Stimulated activated CD8-positive, alpha-beta memory T cell treated with anti-CD3 and anti-CD28 coated beads, Interleukin-4, amount 100 ng/mL, for 48 hours (primary cell): Measurements from ENCODE around the gene PRR16.
A peak's percentile ranks its signal among the peaks of the same experiment; 100 is the strongest.
"Not testable (repeated sequence)": the region's sequence is repeated elsewhere in the genome, so short reads cannot be mapped to it uniquely, and the experiment has no call there.

Experiments
- DNase-seq: peaks from one replicate; pipeline ENCODE4 v3.0.0-alpha.2; 2020

Gene PRR16

GRCh38 chr5:120463991-120464626 is at the start of gene PRR16:
PRR16 (plus strand) TSS chr5:120464300.
- DNase-seq, result peak; percentile 24

- DNase-seq, result no peak
These were observed 48.1 kb upstream of the PRR16 start for GRCh38 chr5:120415985-120416384.

GRCh38 chr5:120419127-120419526 is 45.0 kb upstream of the PRR16 start:
- no peak for DNase-seq

- DNase-seq, result not testable (repeated sequence)
These were observed 37.3 kb upstream of the PRR16 start for GRCh38 chr5:120426633-120427275.

GRCh38 chr5:120430572-120430971 is 33.5 kb upstream of the PRR16 start:
- DNase-seq, result no peak

GRCh38 chr5:120432861-120433260 is 31.2 kb upstream of the PRR16 start:
- DNase-seq, result no peak

GRCh38 chr5:120435129-120435528 is 29.0 kb upstream of the PRR16 start:
- DNase-seq, result no peak

- DNase-seq, result no peak
These were observed 27.1 kb upstream of the PRR16 start for GRCh38 chr5:120436996-120437395.

GRCh38 chr5:120442694-120443093 is 21.4 kb upstream of the PRR16 start:
- no peak for DNase-seq

GRCh38 chr5:120443607-120444006 is 20.5 kb upstream of the PRR16 start:
- DNase-seq, result no peak

- no peak for DNase-seq
These were observed 18.0 kb upstream of the PRR16 start for GRCh38 chr5:120446068-120446492.

GRCh38 chr5:120446901-120447300 is 17.2 kb upstream of the PRR16 start:
- DNase-seq, result no peak

GRCh38 chr5:120447706-120448239 is 16.3 kb upstream of the PRR16 start:
- DNase-seq, result no peak

- DNase-seq, result no peak
These were observed 14.6 kb upstream of the PRR16 start for GRCh38 chr5:120449501-120449900.

- DNase-seq, result no peak
These were observed 13.2 kb upstream of the PRR16 start for GRCh38 chr5:120450910-120451309.

GRCh38 chr5:120451445-120451844 is 12.7 kb upstream of the PRR16 start:
- no peak for DNase-seq

- no peak for DNase-seq
These were observed 11.6 kb upstream of the PRR16 start for GRCh38 chr5:120452471-120452870.

- no peak for DNase-seq
These were observed 9.9 kb upstream of the PRR16 start for GRCh38 chr5:120454094-120454798.

- no peak for DNase-seq
These were observed 8.1 kb upstream of the PRR16 start for GRCh38 chr5:120456006-120456405.

GRCh38 chr5:120457839-120458507 is 6.1 kb upstream of the PRR16 start:
- peak; percentile 56 for DNase-seq

- DNase-seq, result not testable (repeated sequence)
These were observed 5.6 kb upstream of the PRR16 start for GRCh38 chr5:120458508-120458847.

GRCh38 chr5:120461251-120461650 is 2.8 kb upstream of the PRR16 start:
- DNase-seq, result no peak

- no peak for DNase-seq
These were observed 957 bp upstream of the PRR16 start for GRCh38 chr5:120463006-120463680.
